Measurements from ENCODE around the gene CTIF. TPM values are rescaled to one million over a fixed set of nuclear protein-coding genes. Genes with fewer than 3 reads are reported as not detected.

The CTIF gene
- polyA plus RNA-seq, 1 donor from 2014 or later: 50.2 TPM

- peaks cover 17% of the 10 kb centered on the region for H3K79me2 ChIP-seq (replicated peaks; ENCODE audit: insufficient read depth, low read length)
- no peak overlapping the region for H3K27ac ChIP-seq (ENCODE audit: low read length)
- no peak overlapping the region for H3K9ac ChIP-seq (ENCODE audit: low read length)
- no peak overlapping the region for H2AFZ ChIP-seq (ENCODE audit: low read depth, low read length)
- no peak for TF ChIP-seq MXI1 (conservative IDR thresholded peaks at IDR 0.05; ENCODE audit: poor library complexity, severe bottlenecking)
- TF ChIP-seq, protein P1, sequence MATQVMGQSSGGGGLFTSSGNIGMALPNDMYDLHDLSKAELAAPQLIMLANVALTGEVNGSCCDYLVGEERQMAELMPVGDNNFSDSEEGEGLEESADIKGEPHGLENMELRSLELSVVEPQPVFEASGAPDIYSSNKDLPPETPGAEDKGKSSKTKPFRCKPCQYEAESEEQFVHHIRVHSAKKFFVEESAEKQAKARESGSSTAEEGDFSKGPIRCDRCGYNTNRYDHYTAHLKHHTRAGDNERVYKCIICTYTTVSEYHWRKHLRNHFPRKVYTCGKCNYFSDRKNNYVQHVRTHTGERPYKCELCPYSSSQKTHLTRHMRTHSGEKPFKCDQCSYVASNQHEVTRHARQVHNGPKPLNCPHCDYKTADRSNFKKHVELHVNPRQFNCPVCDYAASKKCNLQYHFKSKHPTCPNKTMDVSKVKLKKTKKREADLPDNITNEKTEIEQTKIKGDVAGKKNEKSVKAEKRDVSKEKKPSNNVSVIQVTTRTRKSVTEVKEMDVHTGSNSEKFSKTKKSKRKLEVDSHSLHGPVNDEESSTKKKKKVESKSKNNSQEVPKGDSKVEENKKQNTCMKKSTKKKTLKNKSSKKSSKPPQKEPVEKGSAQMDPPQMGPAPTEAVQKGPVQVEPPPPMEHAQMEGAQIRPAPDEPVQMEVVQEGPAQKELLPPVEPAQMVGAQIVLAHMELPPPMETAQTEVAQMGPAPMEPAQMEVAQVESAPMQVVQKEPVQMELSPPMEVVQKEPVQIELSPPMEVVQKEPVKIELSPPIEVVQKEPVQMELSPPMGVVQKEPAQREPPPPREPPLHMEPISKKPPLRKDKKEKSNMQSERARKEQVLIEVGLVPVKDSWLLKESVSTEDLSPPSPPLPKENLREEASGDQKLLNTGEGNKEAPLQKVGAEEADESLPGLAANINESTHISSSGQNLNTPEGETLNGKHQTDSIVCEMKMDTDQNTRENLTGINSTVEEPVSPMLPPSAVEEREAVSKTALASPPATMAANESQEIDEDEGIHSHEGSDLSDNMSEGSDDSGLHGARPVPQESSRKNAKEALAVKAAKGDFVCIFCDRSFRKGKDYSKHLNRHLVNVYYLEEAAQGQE (IDR thresholded peaks at IDR 0.05; ENCODE audit: borderline replicate concordance): no peak
- TF ChIP-seq, protein P2, sequence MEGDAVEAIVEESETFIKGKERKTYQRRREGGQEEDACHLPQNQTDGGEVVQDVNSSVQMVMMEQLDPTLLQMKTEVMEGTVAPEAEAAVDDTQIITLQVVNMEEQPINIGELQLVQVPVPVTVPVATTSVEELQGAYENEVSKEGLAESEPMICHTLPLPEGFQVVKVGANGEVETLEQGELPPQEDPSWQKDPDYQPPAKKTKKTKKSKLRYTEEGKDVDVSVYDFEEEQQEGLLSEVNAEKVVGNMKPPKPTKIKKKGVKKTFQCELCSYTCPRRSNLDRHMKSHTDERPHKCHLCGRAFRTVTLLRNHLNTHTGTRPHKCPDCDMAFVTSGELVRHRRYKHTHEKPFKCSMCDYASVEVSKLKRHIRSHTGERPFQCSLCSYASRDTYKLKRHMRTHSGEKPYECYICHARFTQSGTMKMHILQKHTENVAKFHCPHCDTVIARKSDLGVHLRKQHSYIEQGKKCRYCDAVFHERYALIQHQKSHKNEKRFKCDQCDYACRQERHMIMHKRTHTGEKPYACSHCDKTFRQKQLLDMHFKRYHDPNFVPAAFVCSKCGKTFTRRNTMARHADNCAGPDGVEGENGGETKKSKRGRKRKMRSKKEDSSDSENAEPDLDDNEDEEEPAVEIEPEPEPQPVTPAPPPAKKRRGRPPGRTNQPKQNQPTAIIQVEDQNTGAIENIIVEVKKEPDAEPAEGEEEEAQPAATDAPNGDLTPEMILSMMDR (IDR thresholded peaks at IDR 0.05; ENCODE audit: poor library complexity, severe bottlenecking): no peak
- no peak for TF ChIP-seq EZH2 (IDR thresholded peaks at IDR 0.05; ENCODE audit: borderline replicate concordance, insufficient read depth, low read length, poor library complexity, severe bottlenecking)
- no peak for TF ChIP-seq SMC3 (conservative IDR thresholded peaks at IDR 0.05; ENCODE audit: poor library complexity)
- TF ChIP-seq TAF1 (IDR thresholded peaks at IDR 0.05; ENCODE audit: low read depth): no peak
- no peak for TF ChIP-seq EP300 (conservative IDR thresholded peaks at IDR 0.05; ENCODE audit: poor library complexity, severe bottlenecking)
- no peak for TF ChIP-seq RAD21 (conservative IDR thresholded peaks at IDR 0.05)
- TF ChIP-seq POLR2AphosphoS5 (IDR thresholded peaks at IDR 0.05): no peak
- H3K9me3 ChIP-seq (ENCODE audit: low read length): no peaks in the 10 kb centered on the region
- H3F3A ChIP-seq (ENCODE audit: insufficient read depth, low read length, poor library complexity, severe bottlenecking): no peaks in the 10 kb centered on the region
- H3K4me3 ChIP-seq (ENCODE audit: low read length): no peak overlapping the region
- H3K27me3 ChIP-seq (ENCODE audit: insufficient read depth, low read depth, low read length): no peaks in the 10 kb centered on the region
- H3K4me2 ChIP-seq (ENCODE audit: low read length): no peak overlapping the region
- H3K9me2 ChIP-seq (ENCODE audit: insufficient read depth, low read length): no peaks in the 10 kb centered on the region
- H4K20me1 ChIP-seq (ENCODE audit: insufficient read depth): no peaks in the 10 kb centered on the region
- H3K36me3 ChIP-seq (ENCODE audit: insufficient read depth, low read length): peaks cover 5% of the 10 kb centered on the region
Measured at GRCh38 chr18:48661421-48661820, 122.6 kb downstream of the CTIF start.

DNA sequence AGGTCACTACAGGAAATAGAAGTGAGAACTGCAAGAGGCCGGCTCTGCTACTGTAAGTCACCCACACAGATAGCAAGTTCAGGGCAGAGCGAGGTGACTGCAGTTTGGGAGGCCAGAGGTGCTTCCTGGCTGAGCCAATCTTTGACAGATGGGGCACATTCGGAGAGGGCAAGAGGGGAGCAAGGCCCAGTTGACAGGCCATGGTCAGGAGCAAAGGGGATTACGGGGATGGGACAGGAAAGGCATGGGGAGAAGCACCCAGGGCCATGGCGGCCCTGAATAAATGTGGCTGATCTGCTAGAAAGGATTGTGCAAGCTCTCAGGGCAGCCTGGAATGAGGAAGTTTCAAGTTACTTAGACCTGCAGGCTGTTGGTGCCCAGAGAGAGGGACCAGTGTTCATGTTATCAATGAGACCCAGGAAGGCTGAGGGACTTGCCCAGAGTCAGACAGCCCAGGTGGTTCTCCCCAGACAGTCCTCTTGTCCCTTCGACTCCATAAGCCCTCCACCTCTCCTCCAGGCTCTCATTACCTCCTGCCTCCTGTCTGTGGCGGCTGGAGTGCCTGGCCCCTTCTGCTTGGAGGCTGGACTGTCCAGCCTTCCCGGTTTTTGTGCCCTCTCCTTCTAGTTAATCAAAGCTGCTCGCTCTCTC lies 123.3 kb downstream of the CTIF start:
- Histone ChIP-seq H3K9ac (ENCODE audit: low read length) (no peak overlapping the region), H3K9me3 (ENCODE audit: low read length) (no peaks in the 10 kb centered on the region), H2AFZ (ENCODE audit: low read depth, low read length) (no peak overlapping the region), H4K20me1 (ENCODE audit: insufficient read depth) (no peaks in the 10 kb centered on the region), H3F3A (ENCODE audit: insufficient read depth, low read length, poor library complexity, severe bottlenecking) (no peaks in the 10 kb centered on the region), H3K36me3 (ENCODE audit: insufficient read depth, low read length) (peaks cover 8% of the 10 kb centered on the region), H3K4me3 (ENCODE audit: low read length) (no peak overlapping the region), H3K4me2 (ENCODE audit: low read length) (no peak overlapping the region), H3K27me3 (ENCODE audit: insufficient read depth, low read depth, low read length) (no peaks in the 10 kb centered on the region), H3K27ac (ENCODE audit: low read length) (no peak overlapping the region), H3K9me2 (ENCODE audit: insufficient read depth, low read length) (no peaks in the 10 kb centered on the region), H3K79me2 (replicated peaks; ENCODE audit: insufficient read depth, low read length) (peaks cover 17% of the 10 kb centered on the region)
- TF ChIP-seq, protein P1 (IDR thresholded peaks at IDR 0.05; ENCODE audit: borderline replicate concordance): no peak
- TF ChIP-seq TAF1 (IDR thresholded peaks at IDR 0.05; ENCODE audit: low read depth) (no peak), SMC3 (conservative IDR thresholded peaks at IDR 0.05; ENCODE audit: poor library complexity) (no peak), RAD21 (conservative IDR thresholded peaks at IDR 0.05) (no peak), EZH2 (IDR thresholded peaks at IDR 0.05; ENCODE audit: borderline replicate concordance, insufficient read depth, low read length, poor library complexity, severe bottlenecking) (no peak), POLR2AphosphoS5 (IDR thresholded peaks at IDR 0.05) (no peak), MXI1 (conservative IDR thresholded peaks at IDR 0.05; ENCODE audit: poor library complexity, severe bottlenecking) (no peak), EP300 (conservative IDR thresholded peaks at IDR 0.05; ENCODE audit: poor library complexity, severe bottlenecking) (no peak)
- TF ChIP-seq, protein P2 (IDR thresholded peaks at IDR 0.05; ENCODE audit: poor library complexity, severe bottlenecking): no peak

Data from neural cell (in vitro differentiated cells).